GM19468 (cell line): ENCODE measurements around the gene GPR160.
"Not testable (repeated sequence)": the region's sequence is repeated elsewhere in the genome, so short reads cannot be mapped to it uniquely, and the experiment has no call there.

Source experiments
- ATAC-seq: cut with Tn5 transposase; IDR thresholded peaks from one replicate; pipeline ENCODE4 v1.9.1; 2021; ENCODE audit warnings: mild to moderate bottlenecking, moderate library complexity, moderate number of reproducible peaks; ENCODE audit not compliant: unreplicated experiment; ENCODE audit errors: extremely low read depth

Gene GPR160

GRCh38 chr3:170102431-170102830 lies 64.6 kb downstream of the GPR160 start:
- ATAC-seq, result no peak

- no peak for ATAC-seq
These were observed 70.1 kb downstream of the GPR160 start for GRCh38 chr3:170107941-170108340.

GRCh38 chr3:170108955-170109354 lies 71.2 kb downstream of the GPR160 start:
- no peak for ATAC-seq

GRCh38 chr3:170109579-170110293 lies 71.9 kb downstream of the GPR160 start:
- ATAC-seq, result no peak

- no peak for ATAC-seq
These were observed 73.5 kb downstream of the GPR160 start for GRCh38 chr3:170111147-170111771.

- not testable (repeated sequence) for ATAC-seq
These were observed 76.4 kb downstream of the GPR160 start for GRCh38 chr3:170114165-170114564.

- no peak for ATAC-seq
These were observed 79.3 kb downstream of the GPR160 start for GRCh38 chr3:170117134-170117533.

- peak; percentile 81 for ATAC-seq
These were observed 90.6 kb downstream of the GPR160 start for GRCh38 chr3:170128259-170128976.

GRCh38 chr3:170128977-170129431 lies 91.2 kb downstream of the GPR160 start:
- ATAC-seq, result no peak

GRCh38 chr3:170130532-170130931 lies 92.7 kb downstream of the GPR160 start:
- no peak for ATAC-seq

- no peak for ATAC-seq
These were observed 94.5 kb downstream of the GPR160 start for GRCh38 chr3:170132335-170132734.
